ENCODE results near the gene CAMK2D.

CAMK2D gene

DNA sequence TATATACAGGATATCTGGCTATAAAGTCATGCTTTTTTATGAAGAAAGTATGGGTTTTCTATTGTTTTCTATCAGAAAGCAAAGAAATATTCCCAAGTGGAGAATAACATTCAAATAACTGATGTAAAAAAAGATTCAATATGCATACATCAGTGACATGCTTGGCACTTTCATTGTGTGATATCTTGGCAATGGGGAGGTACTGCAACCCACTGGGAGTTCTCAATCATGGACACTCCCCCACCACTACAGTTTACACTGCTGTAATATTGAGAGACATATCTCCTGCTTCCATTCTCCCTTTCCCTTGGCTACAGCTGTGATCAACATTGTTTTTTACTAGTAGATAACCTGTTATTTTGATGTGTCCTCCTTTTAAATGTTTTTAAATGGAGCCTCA, 257.8 kb downstream of the CAMK2D start:
- DNase-seq, result no peak

DNA sequence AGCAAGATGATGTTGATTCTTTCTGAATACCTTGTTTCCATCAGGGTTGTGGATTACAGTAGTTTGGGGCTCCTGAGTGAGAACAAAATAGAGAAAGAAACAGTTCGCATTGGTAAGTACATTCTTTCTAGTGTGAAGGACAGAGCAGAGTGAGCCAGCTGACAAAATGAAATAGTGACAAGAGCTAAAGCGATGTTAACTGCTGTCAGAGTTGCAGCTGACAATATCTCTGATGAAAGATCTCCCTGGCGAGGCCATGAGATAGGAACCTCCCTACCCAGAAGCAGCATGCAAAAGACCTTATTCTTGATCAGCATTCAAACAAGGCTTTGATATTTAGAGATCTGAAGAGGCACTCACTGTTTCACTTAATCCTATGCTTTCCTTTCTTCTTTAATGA, 258.6 kb downstream of the CAMK2D start:
- DNase-seq, result no peak

GRCh38 chr4:113502476-113502875, 259.1 kb downstream of the CAMK2D start:
- DNase-seq, result no peak

DNA sequence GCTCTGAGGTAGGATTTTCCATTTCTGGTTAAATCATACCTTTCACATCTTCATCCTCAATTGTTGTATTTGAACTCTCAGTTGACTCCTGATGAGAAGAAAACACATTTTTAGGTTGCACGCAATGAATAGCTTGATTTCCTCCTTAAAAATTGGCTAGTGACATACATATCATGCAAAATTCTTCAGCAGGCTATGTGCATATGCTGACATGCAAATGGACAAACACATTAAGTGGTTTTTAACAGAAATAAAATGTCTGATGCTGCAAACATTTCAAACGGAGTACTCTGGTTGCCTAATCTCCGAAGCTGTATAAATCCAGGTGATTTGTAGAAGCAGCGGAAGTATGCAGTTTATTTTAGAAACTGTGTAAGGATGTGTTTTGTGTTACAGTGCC, 261.1 kb downstream of the CAMK2D start:
- DNase-seq, result no peak

DNA sequence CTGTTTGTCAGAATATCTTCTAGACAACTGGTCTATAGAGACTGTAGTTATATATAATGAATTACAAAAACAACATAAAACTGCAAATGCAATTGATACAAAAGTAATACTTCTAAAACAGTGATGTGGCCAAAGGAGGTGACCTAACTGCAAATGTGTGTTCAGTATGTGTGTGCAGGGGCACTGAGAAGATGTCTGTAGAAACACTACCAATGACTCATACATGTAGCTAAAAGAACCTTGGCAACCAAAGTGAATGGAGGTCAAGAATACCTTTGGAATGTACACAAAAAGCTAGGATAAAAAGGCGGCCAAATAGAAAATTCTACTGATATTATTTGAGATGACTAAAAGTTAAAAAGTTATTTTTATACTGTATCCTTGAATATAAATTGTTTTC, 261.8 kb downstream of the CAMK2D start:
- DNase-seq, result no peak

DNA sequence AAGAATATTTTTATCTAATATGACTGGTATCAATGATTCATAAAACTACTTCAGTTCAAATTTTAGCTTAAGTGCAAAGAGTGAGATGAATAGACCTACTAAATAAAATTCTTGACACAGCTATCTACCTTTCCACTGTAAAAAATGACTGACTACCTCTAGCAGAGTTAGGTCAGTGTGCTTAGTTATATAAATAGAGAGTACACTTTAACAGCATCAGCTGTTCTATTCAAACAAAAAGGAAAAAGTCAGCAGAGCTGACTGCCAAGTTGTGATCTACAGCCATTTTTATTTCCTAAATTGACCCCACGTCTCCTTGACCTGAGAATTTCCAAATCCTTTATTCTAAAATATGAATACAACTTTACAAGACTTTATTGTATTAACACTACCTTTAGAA, 262.4 kb downstream of the CAMK2D start:
- no peak for DNase-seq

GRCh38 chr4:113497154-113497884, 264.2 kb downstream of the CAMK2D start:
- DNase-seq, result no peak

DNA sequence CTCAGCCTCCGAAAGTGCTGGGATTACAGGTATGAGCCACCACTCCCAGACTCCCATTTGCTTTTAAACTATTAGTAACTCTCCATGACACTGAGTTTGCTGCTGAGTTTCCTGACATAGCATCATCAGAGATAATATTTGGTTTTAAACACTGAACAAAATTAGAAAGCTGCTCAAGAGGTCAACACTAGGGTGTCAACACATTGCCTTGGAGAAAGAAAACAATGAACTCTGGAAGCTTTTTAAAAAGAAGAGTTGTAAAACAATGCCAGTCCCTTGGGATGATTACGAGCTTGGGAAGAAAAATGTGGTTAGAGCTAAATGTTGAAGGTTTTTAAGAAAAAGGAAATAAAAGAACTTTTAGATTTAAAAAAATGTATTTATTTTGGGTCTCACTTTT, 264.8 kb downstream of the CAMK2D start:
- no peak for DNase-seq

DNA sequence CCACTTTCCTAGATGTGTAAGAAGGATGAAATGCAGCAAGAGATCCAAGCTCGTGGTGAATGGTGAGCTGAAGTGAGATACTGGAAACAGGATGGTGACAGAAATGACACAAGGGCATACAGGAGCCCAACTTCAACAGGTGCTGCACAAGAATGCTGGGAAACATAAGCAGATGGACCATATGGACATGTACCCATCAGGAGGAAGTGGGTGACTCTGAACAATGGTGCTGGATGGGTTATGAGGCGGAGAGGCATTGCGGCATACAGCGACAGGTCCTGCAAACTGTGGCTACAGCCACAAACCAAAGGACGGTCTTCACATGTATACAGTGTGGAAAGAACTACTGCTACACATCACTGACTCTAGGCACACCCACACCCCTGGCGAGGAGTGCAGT, 265.7 kb downstream of the CAMK2D start:
- DNase-seq, result no peak

DNA sequence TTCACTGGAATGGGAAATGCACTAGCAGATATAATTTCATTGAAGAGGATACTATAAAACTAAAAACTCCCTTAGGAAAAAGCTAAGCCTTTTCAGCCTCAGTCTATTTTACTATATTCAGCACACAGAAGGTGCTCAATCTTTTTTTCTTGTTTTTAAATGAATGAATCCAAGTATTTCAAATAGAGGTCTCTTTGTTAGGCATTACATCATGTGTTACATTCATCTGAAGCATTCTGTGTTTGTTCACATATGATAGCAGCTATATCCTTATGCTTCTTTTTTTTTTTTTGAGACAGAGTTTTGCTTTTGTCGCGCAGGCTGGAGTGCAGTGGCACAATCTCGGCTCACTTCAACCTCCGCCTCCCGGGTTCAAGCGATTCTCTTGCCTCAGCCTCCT, 278.4 kb downstream of the CAMK2D start:
- no peak for DNase-seq

GRCh38 chr4:113482325-113482724, 279.2 kb downstream of the CAMK2D start:
- DNase-seq, result no peak

- DNase-seq, result no peak
These were observed 279.7 kb downstream of the CAMK2D start for GRCh38 chr4:113481820-113482219.

DNA sequence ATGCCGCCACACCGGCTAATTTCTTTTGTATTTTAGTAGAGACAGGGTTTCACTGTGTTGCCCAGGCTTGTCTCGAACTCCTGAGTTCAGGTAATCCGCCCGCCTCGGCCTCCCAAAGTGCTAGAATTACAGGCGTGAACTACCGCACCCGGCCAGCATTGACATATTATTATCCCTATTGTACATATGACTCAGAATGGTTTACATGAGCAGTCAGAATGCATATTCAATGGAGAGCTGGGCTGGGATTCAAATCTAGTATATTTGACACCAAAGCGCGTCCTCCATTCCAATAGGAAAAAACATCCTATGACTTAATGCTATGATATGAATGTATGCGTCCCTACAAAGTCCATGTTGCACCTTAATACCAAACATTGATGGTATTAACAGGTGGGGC, 281.4 kb downstream of the CAMK2D start:
- DNase-seq, result no peak

GRCh38 chr4:113478032-113478431, 283.5 kb downstream of the CAMK2D start:
- DNase-seq, result no peak

DNA sequence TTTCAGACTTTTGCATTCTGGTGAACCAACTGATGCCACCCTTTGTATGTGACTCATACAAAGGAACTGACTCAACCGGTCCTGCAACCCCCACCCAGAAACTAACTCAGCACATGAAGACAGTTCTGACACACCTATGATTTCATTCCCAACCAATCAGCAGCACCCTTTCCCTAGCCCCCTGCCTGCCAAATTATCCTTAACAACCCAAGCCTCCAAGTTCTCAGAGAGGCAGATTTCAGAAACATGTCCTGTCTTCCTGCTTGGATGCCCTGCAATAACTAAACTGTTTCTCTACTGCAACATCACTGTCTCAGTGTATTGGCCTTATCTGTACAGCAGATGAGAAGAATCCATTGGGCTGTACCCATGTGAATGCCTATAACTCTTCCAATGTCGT, 284.7 kb downstream of the CAMK2D start:
- DNase-seq, result no peak

DNA sequence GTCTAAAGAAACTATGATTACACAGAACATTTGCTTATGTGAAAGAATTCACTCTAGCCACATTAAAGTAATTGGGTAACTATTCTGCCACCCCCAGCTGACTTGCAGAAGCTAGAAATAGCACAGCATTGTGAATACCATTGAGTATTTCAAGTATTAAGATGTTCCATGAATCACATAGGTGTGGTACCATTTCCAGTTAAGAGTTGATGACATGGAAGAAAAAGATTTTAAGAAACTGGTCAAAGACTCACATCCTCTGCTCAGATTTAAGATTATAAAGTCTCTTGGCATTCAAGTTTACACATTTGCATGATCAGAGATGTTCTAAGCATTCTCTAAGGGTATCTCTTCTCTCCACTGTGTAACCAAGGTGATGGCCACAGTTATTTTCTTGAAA, 287.5 kb downstream of the CAMK2D start:
- no peak for DNase-seq

- no peak for DNase-seq
These were observed 288.7 kb downstream of the CAMK2D start for GRCh38 chr4:113472864-113473263.

- DNase-seq, result no peak
These were observed 290.2 kb downstream of the CAMK2D start for GRCh38 chr4:113471146-113471860.

DNA sequence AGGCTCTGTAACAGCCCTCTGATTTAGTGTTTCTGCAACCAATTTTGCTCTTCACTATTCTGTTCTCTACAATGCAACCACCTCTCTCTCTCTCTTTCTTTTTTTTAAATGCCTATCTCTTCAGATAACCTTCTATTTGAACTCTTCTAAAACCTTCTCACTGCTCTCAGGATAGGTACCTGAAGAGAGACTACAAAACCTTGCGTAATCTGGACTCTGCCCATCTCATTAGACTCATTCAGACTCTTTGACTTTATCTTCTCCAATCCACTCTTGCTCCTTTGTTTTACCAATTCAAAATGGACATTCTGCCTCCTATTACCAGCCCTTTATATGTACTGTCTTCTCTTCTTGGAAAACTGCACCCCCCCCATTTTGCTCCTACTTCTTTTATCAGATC, 291.6 kb downstream of the CAMK2D start:
- no peak for DNase-seq

DNA sequence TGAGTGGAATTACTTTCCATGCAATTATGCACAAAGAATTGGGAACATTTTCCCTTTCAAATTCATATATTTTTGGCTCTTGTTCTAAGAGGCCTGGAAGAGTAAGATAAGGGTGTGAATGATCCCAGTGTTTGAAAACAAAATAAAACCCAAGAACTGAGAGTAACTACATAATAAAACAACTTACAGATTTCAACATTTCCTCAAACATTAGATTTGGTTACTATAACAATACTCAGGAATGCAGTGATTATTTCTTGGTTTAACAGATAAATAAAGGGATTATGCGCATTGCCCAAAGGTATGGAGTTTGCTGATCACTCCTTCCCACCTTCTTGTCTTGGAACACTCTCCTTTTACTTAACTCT, 292.5 kb downstream of the CAMK2D start:
- DNase-seq, result no peak

- peak; percentile 45 for DNase-seq
These were observed 293.1 kb downstream of the CAMK2D start for GRCh38 chr4:113468165-113469022.

DNA sequence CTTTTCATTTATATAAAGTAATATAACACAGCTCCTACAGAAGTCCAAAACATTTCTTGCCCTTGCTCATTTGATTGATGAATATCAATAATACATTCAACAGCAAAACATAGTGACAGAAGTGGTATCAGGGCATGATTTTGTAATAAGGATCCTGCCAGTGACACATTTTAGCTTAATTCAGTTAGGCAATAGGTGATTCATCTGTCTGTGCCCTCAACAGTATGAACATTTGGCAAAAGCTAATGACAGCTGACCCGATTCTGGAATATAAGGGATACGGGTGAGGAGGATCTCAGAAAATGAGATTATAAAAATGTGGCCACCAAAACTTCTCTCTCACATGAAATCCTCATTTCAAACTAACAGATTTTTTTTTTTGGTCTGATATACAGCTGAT, 294.0 kb downstream of the CAMK2D start:
- DNase-seq, result no peak

GRCh38 chr4:113462286-113462685, 299.3 kb downstream of the CAMK2D start:
- no peak for DNase-seq

DNA sequence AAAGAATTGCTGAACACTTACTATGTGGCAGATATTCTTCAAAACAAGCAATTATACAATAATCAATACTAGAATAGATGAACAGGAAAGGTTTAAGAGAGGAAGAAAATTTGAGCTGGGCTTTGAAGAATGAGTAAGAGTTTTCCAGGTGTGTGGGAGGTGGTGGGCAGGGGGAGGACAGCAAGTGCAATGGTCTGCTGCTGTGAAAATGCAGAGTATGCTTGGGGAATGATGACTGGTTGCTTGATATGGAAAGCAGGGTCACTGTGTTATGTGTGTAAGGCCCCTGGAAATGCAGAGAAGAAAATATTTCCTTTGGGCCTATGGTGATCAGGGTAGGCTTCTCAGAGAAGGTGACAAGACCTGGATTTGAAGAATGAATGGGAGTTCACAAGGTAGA, 300.3 kb downstream of the CAMK2D start:
- DNase-seq, result no peak
